Activated T-helper 2 cell treated with anti-CD3 and anti-CD28 coated beads, Interferon-gamma antibody, Interleukin-2, Interleukin-4, amounts not matched to agents 10 μg/mL and 5 μg/mL and 100 μg/mL, durations not matched to agents 14 hours and 24 hours and 36 hours (primary cell): ENCODE data around the gene UTP25. TPM values are rescaled to one million over a fixed set of nuclear protein-coding genes. Genes with fewer than 3 reads are reported as not detected.
"Not testable (repeated sequence)": the region's sequence is repeated elsewhere in the genome, so short reads cannot be mapped to it uniquely, and the experiment has no call there.

Experiments used
- DNase-seq: peaks from one replicate; pipeline ENCODE4 v3.0.0; 2021; ENCODE audit warnings: low spot score
- H3K27ac Mint-ChIP-seq: one replicate; pipeline ENCODE4 v1.8.0; 2021; ENCODE audit warnings: mixed read lengths
- H3K27me3 Mint-ChIP-seq: one replicate; pipeline ENCODE4 v1.8.0; 2021; ENCODE audit warnings: low read depth, mixed read lengths
- H3K36me3 Mint-ChIP-seq: one replicate; pipeline ENCODE4 v1.8.0; 2021; ENCODE audit warnings: low read depth, mixed read lengths
- H3K4me1 Mint-ChIP-seq: one replicate; pipeline ENCODE4 v1.8.0; 2021; ENCODE audit warnings: low read depth, mixed read lengths
- H3K4me3 Mint-ChIP-seq: one replicate; pipeline ENCODE4 v1.8.0; 2021; ENCODE audit warnings: low read depth, mild to moderate bottlenecking, moderate library complexity, mixed read lengths
- H3K9me3 Mint-ChIP-seq: one replicate; pipeline ENCODE4 v1.8.0; 2021; ENCODE audit warnings: mixed read lengths
- intact Hi-C: fragments of 100-400 bp; cut with micrococcal nuclease; formaldehyde crosslinking; loops from one replicate; pipeline ENCODE4 v1.15.1; 2023
- total RNA-seq: library from RNA; stranded (reverse); gene quantifications from 2 replicates; pipeline ENCODE4 v1.2.3, GENCODE V29; 2022

Gene UTP25
- total RNA-seq, 1 donor from 2014 or later = 18.7 TPM

DNA sequence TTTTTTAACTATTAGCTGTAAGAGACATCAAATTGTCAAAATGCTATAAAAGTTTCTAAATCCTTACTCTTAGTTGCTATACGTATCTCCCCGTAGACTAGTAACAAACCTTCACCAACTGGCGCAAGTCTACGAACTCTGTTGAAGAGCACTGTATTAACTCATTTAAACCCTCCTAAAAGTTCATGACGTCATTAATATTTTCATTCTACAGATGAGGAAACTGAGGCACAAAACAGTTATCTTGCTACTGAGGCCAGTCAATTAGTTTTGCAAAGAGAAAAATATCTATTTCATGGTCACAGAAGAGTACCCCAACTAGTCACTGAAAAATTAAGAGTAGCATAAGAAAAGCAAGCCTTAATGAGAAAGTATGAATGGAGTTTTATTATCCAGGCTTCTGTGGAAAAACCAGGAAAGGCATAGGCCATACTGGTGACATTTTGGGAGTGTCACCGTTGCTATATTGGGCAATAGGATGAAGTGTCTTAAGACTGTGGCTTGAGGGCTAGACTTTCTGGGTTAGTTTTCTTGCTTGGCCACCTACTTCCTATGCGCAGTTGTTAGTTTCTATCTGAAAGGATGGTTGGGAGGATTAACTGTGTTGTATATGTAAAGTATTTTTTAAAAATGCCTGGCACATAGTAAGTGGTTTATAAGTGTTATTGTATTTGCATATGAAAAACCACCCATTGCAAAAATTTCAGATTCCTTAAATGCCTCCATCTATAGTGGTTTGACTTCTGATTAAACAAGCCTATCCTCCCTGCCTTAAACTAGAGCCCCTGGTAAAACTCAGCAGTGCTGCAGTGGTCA is 57.8 kb downstream of the UTP25 start:
- Mint-ChIP-seq H3K27ac (no peak overlapping the region), H3K4me1 (peaks cover 16% of the 10 kb centered on the region), H3K9me3 (no peaks in the 10 kb centered on the region), H3K27me3 (peaks cover 31% of the 10 kb centered on the region), H3K4me3 (no peak overlapping the region), H3K36me3 (no peaks in the 10 kb centered on the region)
- no peak for DNase-seq
- intact Hi-C loops = loop anchor here (1.0 kb wide), 1 partner anchor 52 kb away; no protein-coding TSS in a partner anchor

DNA sequence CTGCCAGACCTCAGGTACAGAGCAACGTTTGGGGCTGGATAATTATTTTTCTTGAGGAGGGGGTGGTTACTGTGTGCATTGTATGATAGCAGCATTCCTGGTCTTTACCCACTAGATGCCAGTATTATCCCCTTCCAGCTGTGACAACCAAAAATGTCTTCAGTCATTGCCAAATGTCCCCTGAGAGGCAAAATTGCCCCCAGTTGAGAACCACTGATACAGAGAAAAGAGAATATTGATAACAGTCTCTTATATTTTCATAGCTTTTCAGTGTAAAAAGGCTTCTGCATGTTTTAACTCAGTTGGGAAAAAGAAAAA is 58.4 kb downstream of the UTP25 start:
- Mint-ChIP-seq H3K27ac (no peak overlapping the region), H3K4me3 (no peak overlapping the region), H3K4me1 (peaks cover 16% of the 10 kb centered on the region), H3K36me3 (no peaks in the 10 kb centered on the region), H3K9me3 (no peaks in the 10 kb centered on the region), H3K27me3 (peaks cover 31% of the 10 kb centered on the region)
- DNase-seq = no peak
- intact Hi-C loops = loop anchor here (1.0 kb wide), 1 partner anchor 51 kb away; no protein-coding TSS in a partner anchor

DNA sequence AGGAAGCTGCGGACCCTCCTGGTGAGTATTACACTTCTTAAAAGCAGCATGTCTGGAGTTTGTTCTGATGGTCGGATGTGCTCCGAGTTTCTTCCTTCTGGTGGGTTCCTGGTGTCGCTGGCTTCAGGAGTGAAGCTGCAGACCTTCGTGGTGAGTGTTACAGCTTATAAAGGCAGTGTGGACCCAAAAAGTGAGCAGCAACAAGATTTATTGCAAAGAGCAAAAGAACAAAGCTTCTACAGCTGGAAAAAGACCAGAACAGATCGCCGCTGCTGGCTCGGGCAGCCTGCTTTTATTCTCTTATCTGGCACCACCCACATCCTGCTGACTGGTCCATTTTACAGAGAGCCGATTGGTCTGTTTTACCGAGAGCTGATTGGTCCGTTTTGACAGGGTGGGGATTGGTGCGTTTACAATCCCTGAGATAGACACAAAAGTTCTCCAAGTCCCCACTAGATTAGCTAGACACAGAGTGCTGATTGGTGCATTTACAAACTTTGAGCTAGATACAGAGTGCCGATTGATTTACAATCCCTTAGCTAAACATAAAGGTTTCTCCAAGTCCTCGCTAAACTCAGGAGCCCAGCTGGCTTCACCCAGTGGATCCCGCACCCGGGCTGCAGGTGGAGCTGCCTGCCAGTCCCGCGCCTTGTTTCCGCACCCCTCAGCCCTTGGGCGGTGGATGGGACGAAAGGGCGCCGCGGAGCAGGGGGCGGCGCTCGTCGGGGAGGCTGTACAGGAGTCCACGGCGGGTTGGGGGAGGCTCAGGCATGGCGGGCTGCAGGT is 60.7 kb downstream of the UTP25 start:
- not testable (repeated sequence) for H3K4me3 Mint-ChIP-seq

DNA sequence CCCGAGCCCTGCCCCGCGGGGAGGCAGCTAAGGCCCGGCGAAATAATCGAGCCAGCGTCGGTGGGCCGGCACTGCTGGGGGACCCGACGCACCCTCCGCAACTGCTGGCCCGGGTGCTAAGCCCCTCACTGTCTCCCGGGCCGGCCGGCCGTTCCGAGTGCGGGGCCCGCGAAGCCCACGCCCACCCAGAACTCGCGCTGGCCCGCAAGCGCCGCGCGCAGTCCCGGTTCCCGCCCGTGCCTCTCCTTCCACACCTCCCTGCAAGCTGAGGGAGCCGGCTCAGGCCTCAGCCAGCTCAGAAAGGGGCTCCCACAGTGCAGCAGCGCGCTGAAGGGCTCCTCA is 61.3 kb downstream of the UTP25 start:
- intact Hi-C loops = no loop called here

More for the DNA sequence above, 60.7 kb downstream of the UTP25 start:
- intact Hi-C loops, H3K36me3 Mint-ChIP-seq, H3K9me3 Mint-ChIP-seq, H3K27ac Mint-ChIP-seq, DNase-seq: not testable (repeated sequence)
- peaks cover 14% of the 10 kb centered on the region for H3K4me1 Mint-ChIP-seq
- H3K27me3 Mint-ChIP-seq = peaks cover 17% of the 10 kb centered on the region

DNA sequence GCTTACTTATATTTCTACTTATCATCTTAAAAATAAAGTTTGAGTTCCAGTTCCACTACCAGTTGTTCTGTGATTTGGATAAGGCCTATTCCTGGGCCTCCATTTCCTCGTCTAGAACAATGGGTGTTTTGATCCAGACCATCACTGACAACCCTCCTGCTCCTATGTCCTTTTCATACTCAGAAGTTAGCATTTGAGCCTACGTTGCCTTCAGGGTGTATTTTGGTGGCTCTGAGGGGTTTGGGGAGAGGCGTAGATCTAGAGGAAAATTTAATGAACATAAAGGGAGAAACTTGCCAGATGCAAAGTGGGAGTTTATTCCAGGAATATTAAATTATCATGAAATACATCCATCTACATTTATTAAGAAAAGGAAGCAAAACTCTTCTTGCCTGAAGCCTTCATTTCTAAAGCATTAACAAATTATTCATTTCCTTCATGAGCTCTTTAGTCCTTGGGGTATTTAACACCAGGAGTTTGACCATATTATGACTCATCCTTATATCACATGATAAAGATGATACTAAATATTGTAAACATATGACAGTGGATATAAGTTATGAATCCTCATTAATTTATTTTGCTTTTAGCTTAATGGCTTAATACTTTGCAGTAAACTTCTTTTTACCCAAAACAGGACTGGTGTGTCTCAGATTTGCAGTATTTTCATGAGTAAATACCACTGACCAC is 63.0 kb downstream of the UTP25 start:
- peaks cover 11% of the 10 kb centered on the region for H3K4me1 Mint-ChIP-seq
- H3K27me3 Mint-ChIP-seq = peaks cover 10% of the 10 kb centered on the region
- no peak overlapping the region for H3K4me3 Mint-ChIP-seq
- no peak for DNase-seq
- intact Hi-C loops = no loop called here
- no peak overlapping the region for H3K27ac Mint-ChIP-seq
- no peaks in the 10 kb centered on the region for H3K36me3 Mint-ChIP-seq
- no peaks in the 10 kb centered on the region for H3K9me3 Mint-ChIP-seq

More for the DNA sequence above, 61.3 kb downstream of the UTP25 start:
- H3K9me3 Mint-ChIP-seq = no peaks in the 10 kb centered on the region
- H3K27ac Mint-ChIP-seq = no peak overlapping the region
- no peak for DNase-seq
- no peak overlapping the region for H3K4me3 Mint-ChIP-seq
- peaks cover 11% of the 10 kb centered on the region for H3K4me1 Mint-ChIP-seq
- H3K27me3 Mint-ChIP-seq = peaks cover 15% of the 10 kb centered on the region
- no peaks in the 10 kb centered on the region for H3K36me3 Mint-ChIP-seq

DNA sequence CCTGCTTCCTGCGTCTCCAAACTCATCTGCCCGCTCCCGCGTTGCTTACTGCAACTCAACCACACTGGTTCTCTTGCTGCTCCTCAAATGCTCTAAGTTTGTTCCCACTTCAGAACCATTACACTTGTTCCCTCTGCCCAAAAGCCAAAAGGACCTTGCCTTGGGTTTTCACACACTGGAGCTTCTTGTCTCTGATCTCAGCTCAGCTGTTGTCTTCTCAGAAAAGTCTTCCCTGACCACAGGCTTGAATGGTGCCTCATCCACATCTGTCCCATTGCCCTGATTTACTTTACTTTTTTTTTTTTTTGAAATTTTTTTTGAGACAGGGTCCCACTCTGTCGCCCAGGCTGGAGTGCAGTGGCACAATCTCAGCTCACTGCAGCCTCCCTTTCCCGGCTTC is 66.0 kb downstream of the UTP25 start:
- H3K36me3 Mint-ChIP-seq = no peaks in the 10 kb centered on the region
- intact Hi-C loops = loop anchor here (2.0 kb wide), 1 partner anchor 43 kb away; no protein-coding TSS in a partner anchor
- peaks cover 16% of the 10 kb centered on the region for H3K4me1 Mint-ChIP-seq
- H3K9me3 Mint-ChIP-seq = no peaks in the 10 kb centered on the region
- H3K4me3 Mint-ChIP-seq = no peak overlapping the region
- DNase-seq = no peak
- H3K27me3 Mint-ChIP-seq = peaks cover 5% of the 10 kb centered on the region
- H3K27ac Mint-ChIP-seq = no peak overlapping the region

DNA sequence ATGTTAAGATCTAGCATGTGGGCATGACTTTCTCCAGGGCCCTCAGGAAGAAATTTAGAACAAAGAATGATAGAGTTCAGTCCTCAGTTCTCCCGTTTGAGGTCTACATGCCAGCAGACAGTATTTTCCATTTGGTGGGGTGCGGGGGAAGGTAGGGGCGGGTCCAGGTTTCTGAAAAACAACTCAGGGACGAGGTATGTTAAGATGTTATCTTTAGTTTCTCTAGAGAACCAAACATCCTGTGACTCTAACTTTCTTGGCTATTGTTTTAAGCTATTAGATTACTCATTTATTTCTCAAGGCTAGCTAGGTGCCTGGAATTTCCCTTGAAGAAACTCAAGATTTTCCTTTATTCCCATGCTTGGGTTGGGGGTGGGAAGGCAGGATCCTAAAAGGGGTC is 67.9 kb downstream of the UTP25 start:
- H3K4me3 Mint-ChIP-seq = no peak overlapping the region
- H3K36me3 Mint-ChIP-seq = no peaks in the 10 kb centered on the region
- H3K27me3 Mint-ChIP-seq = peaks cover 6% of the 10 kb centered on the region
- no peaks in the 10 kb centered on the region for H3K9me3 Mint-ChIP-seq
- H3K27ac Mint-ChIP-seq = peak overlapping the region; percentile 70
- intact Hi-C loops = loop anchor here (1.0 to 2.0 kb wide), 2 partner anchors 11 to 41 kb away; no protein-coding TSS in a partner anchor
- DNase-seq = no peak
- H3K4me1 Mint-ChIP-seq = peaks cover 16% of the 10 kb centered on the region

DNA sequence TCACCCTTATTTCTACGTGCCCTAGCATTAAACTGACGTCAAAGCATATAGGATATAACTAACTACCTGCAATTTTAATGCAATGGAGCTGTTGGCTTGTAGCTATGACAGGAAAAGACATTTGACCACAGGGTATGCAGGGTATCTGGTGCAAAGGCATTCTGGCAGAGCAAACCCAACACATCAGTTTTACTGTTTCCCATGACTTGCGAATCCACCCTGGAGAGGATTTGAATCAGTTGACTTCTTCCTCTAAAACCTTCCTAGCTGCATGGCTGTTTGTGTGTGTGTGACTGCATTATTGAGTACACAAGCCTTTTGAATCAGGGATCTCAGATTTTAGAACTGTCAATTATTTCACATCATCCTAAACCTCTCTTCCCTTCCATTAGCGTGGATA is 68.6 kb downstream of the UTP25 start:
- H3K4me3 Mint-ChIP-seq = no peak overlapping the region
- H3K4me1 Mint-ChIP-seq = peaks cover 16% of the 10 kb centered on the region
- peak overlapping the region; percentile 3 for H3K27ac Mint-ChIP-seq
- DNase-seq = no peak
- H3K36me3 Mint-ChIP-seq = no peaks in the 10 kb centered on the region
- intact Hi-C loops = no loop called here
- peaks cover 6% of the 10 kb centered on the region for H3K27me3 Mint-ChIP-seq
- no peaks in the 10 kb centered on the region for H3K9me3 Mint-ChIP-seq

DNA sequence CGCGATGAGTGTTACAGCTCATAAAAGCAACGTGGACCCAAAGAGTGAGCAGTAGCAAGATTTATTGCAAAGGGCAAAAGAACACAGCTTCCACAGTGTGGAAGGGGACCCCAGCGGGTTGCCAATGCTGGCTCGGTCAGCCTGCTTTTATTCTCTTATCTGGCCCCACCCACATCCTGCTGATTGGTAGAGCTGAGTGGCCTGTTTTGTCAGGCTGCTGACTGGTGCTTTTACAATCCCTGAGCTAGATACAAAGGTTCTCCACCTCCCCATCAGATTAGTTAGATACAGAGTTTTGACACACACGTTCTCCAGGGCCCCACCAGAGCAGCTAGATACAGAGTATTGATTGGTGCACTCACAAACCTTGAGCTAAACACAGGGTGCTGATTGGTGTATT is 70.5 kb downstream of the UTP25 start:
- H3K9me3 Mint-ChIP-seq, intact Hi-C loops, DNase-seq, H3K4me3 Mint-ChIP-seq, H3K27me3 Mint-ChIP-seq, H3K36me3 Mint-ChIP-seq, H3K27ac Mint-ChIP-seq: not testable (repeated sequence)
- H3K4me1 Mint-ChIP-seq = peaks cover 16% of the 10 kb centered on the region

DNA sequence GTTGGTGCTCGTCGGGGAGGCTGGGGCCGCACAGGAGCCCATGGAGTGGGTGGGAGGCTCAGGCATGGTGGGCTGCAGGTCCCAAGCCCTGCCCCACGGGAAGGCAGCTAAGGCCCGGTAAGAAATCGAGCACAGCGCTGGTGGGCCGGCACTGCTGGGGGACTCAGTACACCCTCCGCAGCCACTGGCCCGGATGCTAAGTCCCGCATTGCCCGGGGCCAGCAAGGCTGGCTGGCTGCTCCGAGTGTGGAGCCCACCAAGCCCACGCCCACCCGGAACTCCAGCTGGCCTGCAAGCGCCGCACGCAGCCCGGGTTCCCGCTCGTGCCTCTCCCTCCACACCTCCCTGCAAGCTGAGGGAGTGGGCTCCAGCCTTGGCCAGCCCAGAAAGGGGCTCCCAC is 71.1 kb downstream of the UTP25 start:
- H3K4me1 Mint-ChIP-seq = peaks cover 13% of the 10 kb centered on the region
- H3K4me3 Mint-ChIP-seq, DNase-seq, H3K27me3 Mint-ChIP-seq, H3K9me3 Mint-ChIP-seq, H3K27ac Mint-ChIP-seq, H3K36me3 Mint-ChIP-seq, intact Hi-C loops: not testable (repeated sequence)

DNA sequence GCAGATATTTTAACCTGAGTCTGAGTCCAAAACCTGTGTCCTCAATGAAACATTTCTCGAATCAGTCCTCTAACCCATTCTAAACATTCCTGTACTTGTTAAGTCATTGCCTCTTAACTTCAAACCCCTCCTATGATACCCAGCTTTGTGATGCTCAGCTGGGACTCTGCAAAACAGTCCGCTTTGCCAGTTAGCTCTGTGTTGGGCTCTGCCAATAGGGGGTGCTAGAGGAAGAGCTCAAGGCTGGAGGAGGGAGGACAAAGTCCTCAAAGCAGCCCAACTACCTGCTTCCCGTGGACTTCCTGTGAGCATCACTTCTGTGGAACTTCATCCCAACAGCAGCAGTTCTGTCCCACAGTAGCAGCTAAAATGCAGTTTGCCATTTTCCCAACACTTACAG is 72.2 kb downstream of the UTP25 start:
- no peak overlapping the region for H3K4me3 Mint-ChIP-seq
- H3K4me1 Mint-ChIP-seq = peaks cover 10% of the 10 kb centered on the region
- H3K27me3 Mint-ChIP-seq = peaks cover 8% of the 10 kb centered on the region
- intact Hi-C loops = no loop called here
- DNase-seq = no peak
- no peaks in the 10 kb centered on the region for H3K36me3 Mint-ChIP-seq
- no peak overlapping the region for H3K27ac Mint-ChIP-seq
- H3K9me3 Mint-ChIP-seq = no peaks in the 10 kb centered on the region

DNA sequence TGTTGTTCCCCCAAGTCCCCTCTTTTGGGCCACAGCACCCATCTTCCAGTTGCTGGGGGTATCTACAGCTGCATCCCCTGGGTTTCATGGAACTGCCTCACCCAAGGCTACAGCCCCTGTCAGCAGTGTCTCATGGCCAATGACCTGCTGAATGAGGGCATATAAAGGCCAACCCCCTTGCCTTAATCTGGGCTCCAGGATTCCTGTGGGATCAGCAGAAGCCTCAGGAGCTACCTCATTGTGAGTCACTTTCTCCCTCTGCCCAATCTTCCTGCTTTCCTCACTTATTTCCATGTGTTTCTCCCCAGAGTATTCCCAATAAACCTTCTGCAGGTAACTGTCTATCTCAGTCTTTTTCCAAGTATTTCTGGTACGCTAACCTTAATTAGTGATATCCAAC is 73.0 kb downstream of the UTP25 start:
- H3K4me3 Mint-ChIP-seq = no peak overlapping the region
- H3K9me3 Mint-ChIP-seq = no peaks in the 10 kb centered on the region
- H3K27me3 Mint-ChIP-seq = peaks cover 8% of the 10 kb centered on the region
- DNase-seq = no peak
- peaks cover 5% of the 10 kb centered on the region for H3K4me1 Mint-ChIP-seq
- no peak overlapping the region for H3K27ac Mint-ChIP-seq
- intact Hi-C loops = no loop called here
- H3K36me3 Mint-ChIP-seq = no peaks in the 10 kb centered on the region

DNA sequence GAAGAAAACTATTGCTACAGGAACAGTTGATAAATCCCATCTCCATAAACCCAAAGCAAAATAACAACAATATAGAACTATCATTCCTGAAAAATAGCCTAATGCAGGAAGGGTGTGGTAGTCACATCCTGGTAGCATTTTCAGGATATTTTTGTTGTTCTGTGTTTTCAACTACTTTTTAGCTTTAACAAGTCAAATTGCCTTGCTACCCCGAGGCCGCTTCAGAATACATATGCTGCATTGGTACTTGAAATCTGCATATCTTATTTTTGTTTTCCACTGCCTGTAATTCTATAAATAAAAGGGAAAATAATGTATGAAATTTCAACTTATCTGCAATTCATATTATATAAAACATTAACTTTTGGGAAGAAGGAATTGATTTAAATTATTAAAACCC is 73.4 kb downstream of the UTP25 start:
- Mint-ChIP-seq H3K27ac (no peak overlapping the region), H3K4me3 (no peak overlapping the region), H3K9me3 (no peaks in the 10 kb centered on the region), H3K27me3 (peaks cover 8% of the 10 kb centered on the region), H3K36me3 (no peaks in the 10 kb centered on the region), H3K4me1 (peaks cover under 1% of the 10 kb centered on the region)
- intact Hi-C loops = no loop called here
- no peak for DNase-seq
